Body of pancreas (tissue), 4 donors: ENCODE measurements around the gene PTP4A2.

Source experiments
- POLR2A ChIP-seq, 3 donors: fragments of 450-650 bp; IDR thresholded peaks; one replicate each; pipeline ENCODE4 v1.6.1; 2016; ENCODE audit warnings: antibody characterized with exemption in 3 of 3, mild to moderate bottlenecking in 2 of 3
- TF ChIP-seq, protein P1 (sequence below), 7 experiments: fragments of 450-650 bp in 4 of 7; fragments of 200-600 bp in 3 of 7; sonication (generic) in 3 of 7; IDR thresholded peaks; one replicate each; pipeline ENCODE4 v1.5.1; 2016 to 2019; ENCODE audit warnings: antibody characterized with exemption in 7 of 7

DNA sequence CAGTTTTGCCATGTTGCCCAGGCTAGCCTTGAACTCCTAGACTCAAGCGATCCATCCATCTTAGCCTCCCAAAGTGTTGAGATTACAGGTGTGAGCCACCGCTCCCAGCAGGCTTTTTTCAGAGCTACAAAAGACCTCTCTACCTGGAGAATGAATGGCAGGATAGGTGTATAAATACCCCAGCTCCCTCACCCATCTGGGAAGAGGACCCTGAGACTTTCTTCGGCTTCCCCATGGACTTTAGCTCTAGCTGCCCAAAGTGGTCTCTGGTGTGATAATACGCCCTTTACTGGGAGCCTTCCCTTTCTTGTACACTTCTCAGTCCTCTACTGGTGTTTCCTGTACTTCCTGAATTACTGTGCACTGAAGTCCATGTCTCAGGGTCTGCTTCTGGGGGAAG lies 60.6 kb downstream of the PTP4A2 start:
- no peak for TF ChIP-seq POLR2A (IDR thresholded peaks at IDR 0.05)
- TF ChIP-seq, protein P1, sequence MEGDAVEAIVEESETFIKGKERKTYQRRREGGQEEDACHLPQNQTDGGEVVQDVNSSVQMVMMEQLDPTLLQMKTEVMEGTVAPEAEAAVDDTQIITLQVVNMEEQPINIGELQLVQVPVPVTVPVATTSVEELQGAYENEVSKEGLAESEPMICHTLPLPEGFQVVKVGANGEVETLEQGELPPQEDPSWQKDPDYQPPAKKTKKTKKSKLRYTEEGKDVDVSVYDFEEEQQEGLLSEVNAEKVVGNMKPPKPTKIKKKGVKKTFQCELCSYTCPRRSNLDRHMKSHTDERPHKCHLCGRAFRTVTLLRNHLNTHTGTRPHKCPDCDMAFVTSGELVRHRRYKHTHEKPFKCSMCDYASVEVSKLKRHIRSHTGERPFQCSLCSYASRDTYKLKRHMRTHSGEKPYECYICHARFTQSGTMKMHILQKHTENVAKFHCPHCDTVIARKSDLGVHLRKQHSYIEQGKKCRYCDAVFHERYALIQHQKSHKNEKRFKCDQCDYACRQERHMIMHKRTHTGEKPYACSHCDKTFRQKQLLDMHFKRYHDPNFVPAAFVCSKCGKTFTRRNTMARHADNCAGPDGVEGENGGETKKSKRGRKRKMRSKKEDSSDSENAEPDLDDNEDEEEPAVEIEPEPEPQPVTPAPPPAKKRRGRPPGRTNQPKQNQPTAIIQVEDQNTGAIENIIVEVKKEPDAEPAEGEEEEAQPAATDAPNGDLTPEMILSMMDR (IDR thresholded peaks at IDR 0.05) = no peak
